Measurements from ENCODE around the gene TRAF2. TPM values are rescaled to one million over a fixed set of nuclear protein-coding genes. Genes with fewer than 3 reads are reported as not detected.
A peak's percentile ranks its signal among the peaks of the same experiment; 100 is the strongest.

TRAF2 gene
- polyA plus RNA-seq, 3 donors from 2014 or later: 7.6 to 32.7 (median 11.0) TPM

GRCh38 chr9:136910901-136911245 lies 24.6 kb downstream of the TRAF2 start:
- DNase-seq: no peak
- H3K27ac Mint-ChIP-seq: peak overlapping the region in 1 of 6 donors; percentile 44
- peaks cover 0 to 2% of the 10 kb centered on the region in 2 donors for H3K4me1 Mint-ChIP-seq
- peaks cover 2 to 19% (median 10%) of the 10 kb centered on the region in 3 donors for H3K36me3 Mint-ChIP-seq
- no peak overlapping the region for H3K4me3 Mint-ChIP-seq
- peaks cover 0 to 2% (median 0%) of the 10 kb centered on the region in 3 donors for H3K27me3 Mint-ChIP-seq (ENCODE audit: low read depth in 3 of 3)
- H3K9me3 Mint-ChIP-seq: no peaks in the 10 kb centered on the region

GRCh38 chr9:136913701-136914438 lies 27.6 kb downstream of the TRAF2 start:
- peaks cover 0 to 5% of the 10 kb centered on the region in 2 donors for H3K4me1 Mint-ChIP-seq
- H3K4me3 Mint-ChIP-seq: no peak overlapping the region
- H3K36me3 Mint-ChIP-seq: peaks cover 7 to 32% (median 17%) of the 10 kb centered on the region in 3 donors
- no peaks in the 10 kb centered on the region for H3K9me3 Mint-ChIP-seq
- H3K27ac Mint-ChIP-seq: no peak overlapping the region
- no peak for DNase-seq
- peaks cover 0 to 2% (median 0%) of the 10 kb centered on the region in 3 donors for H3K27me3 Mint-ChIP-seq (ENCODE audit: low read depth in 3 of 3)

GRCh38 chr9:136915632-136916329 lies 29.5 kb downstream of the TRAF2 start:
- Mint-ChIP-seq H3K27me3 (ENCODE audit: low read depth in 3 of 3) (no peaks in the 10 kb centered on the region), H3K36me3 (peaks cover 7 to 26% (median 13%) of the 10 kb centered on the region in 3 donors), H3K4me1 (peaks cover 0 to 3% of the 10 kb centered on the region in 2 donors), H3K27ac (peak overlapping the region in 2 of 6 donors; percentile 37 to 56), H3K4me3 (no peak overlapping the region), H3K9me3 (no peaks in the 10 kb centered on the region)
- no peak for DNase-seq

GRCh38 chr9:136916330-136917184 lies 30.2 kb downstream of the TRAF2 start:
- peaks cover 7 to 25% (median 13%) of the 10 kb centered on the region in 3 donors for H3K36me3 Mint-ChIP-seq
- H3K27ac Mint-ChIP-seq: no peak overlapping the region
- peaks cover 0 to 3% of the 10 kb centered on the region in 2 donors for H3K4me1 Mint-ChIP-seq
- H3K27me3 Mint-ChIP-seq (ENCODE audit: low read depth in 3 of 3): no peaks in the 10 kb centered on the region
- DNase-seq: no peak
- no peaks in the 10 kb centered on the region for H3K9me3 Mint-ChIP-seq
- no peak overlapping the region for H3K4me3 Mint-ChIP-seq

- Mint-ChIP-seq H3K36me3 (peaks cover 7 to 27% (median 13%) of the 10 kb centered on the region in 3 donors), H3K9me3 (no peaks in the 10 kb centered on the region), H3K27me3 (ENCODE audit: low read depth in 3 of 3) (no peaks in the 10 kb centered on the region), H3K4me3 (no peak overlapping the region), H3K4me1 (peaks cover 0 to 3% of the 10 kb centered on the region in 2 donors), H3K27ac (peak overlapping the region in 1 of 6 donors; percentile 61)
- no peak for DNase-seq
Observed at GRCh38 chr9:136917902-136918301, 31.6 kb downstream of the TRAF2 start.

- H3K27me3 Mint-ChIP-seq (ENCODE audit: low read depth in 3 of 3): no peaks in the 10 kb centered on the region
- no peak overlapping the region for H3K4me3 Mint-ChIP-seq
- H3K27ac Mint-ChIP-seq: peak overlapping the region in 1 of 6 donors; percentile 3
- H3K36me3 Mint-ChIP-seq: peaks cover 7 to 29% (median 9%) of the 10 kb centered on the region in 3 donors
- H3K4me1 Mint-ChIP-seq: peaks cover 0 to 3% of the 10 kb centered on the region in 2 donors
- no peak for DNase-seq
- H3K9me3 Mint-ChIP-seq: no peaks in the 10 kb centered on the region
Observed at GRCh38 chr9:136920069-136920468, 33.8 kb downstream of the TRAF2 start.

- no peaks in the 10 kb centered on the region for H3K27me3 Mint-ChIP-seq (ENCODE audit: low read depth in 3 of 3)
- H3K9me3 Mint-ChIP-seq: no peaks in the 10 kb centered on the region
- H3K36me3 Mint-ChIP-seq: peaks cover 5 to 26% (median 8%) of the 10 kb centered on the region in 3 donors
- no peak overlapping the region for H3K27ac Mint-ChIP-seq
- DNase-seq: no peak
- no peak overlapping the region for H3K4me3 Mint-ChIP-seq
- peaks cover 0 to 3% of the 10 kb centered on the region in 2 donors for H3K4me1 Mint-ChIP-seq
Observed at GRCh38 chr9:136920734-136921231, 34.5 kb downstream of the TRAF2 start.

- Mint-ChIP-seq H3K36me3 (peaks cover 3 to 23% (median 5%) of the 10 kb centered on the region in 3 donors), H3K27me3 (ENCODE audit: low read depth in 3 of 3) (no peaks in the 10 kb centered on the region), H3K4me1 (no peaks in the 10 kb centered on the region), H3K9me3 (no peaks in the 10 kb centered on the region), H3K27ac (no peak overlapping the region), H3K4me3 (no peak overlapping the region)
- DNase-seq: no peak
Observed at GRCh38 chr9:136921307-136921706, 35.0 kb downstream of the TRAF2 start.

- Mint-ChIP-seq H3K4me1 (no peaks in the 10 kb centered on the region), H3K9me3 (no peaks in the 10 kb centered on the region), H3K27ac (no peak overlapping the region)
Observed at GRCh38 chr9:136921718-136922117, 35.4 kb downstream of the TRAF2 start.

GRCh38 chr9:136922540-136922939 lies 36.2 kb downstream of the TRAF2 start:
- no peaks in the 10 kb centered on the region for H3K4me1 Mint-ChIP-seq
- H3K27ac Mint-ChIP-seq: no peak overlapping the region
- no peaks in the 10 kb centered on the region for H3K9me3 Mint-ChIP-seq
- H3K36me3 Mint-ChIP-seq: peaks cover 0 to 18% (median 9%) of the 10 kb centered on the region in 3 donors
- H3K27me3 Mint-ChIP-seq (ENCODE audit: low read depth in 3 of 3): no peaks in the 10 kb centered on the region
- H3K4me3 Mint-ChIP-seq: no peak overlapping the region
- DNase-seq: no peak

More at GRCh38 chr9:136921718-136922117, 35.4 kb downstream of the TRAF2 start:
- H3K36me3 Mint-ChIP-seq: peaks cover 3 to 22% (median 5%) of the 10 kb centered on the region in 3 donors
- no peaks in the 10 kb centered on the region for H3K27me3 Mint-ChIP-seq (ENCODE audit: low read depth in 3 of 3)
- DNase-seq: no peak
- H3K4me3 Mint-ChIP-seq: no peak overlapping the region

- peaks cover 3 to 19% (median 4%) of the 10 kb centered on the region in 3 donors for H3K36me3 Mint-ChIP-seq
- H3K4me1 Mint-ChIP-seq: no peaks in the 10 kb centered on the region
- H3K4me3 Mint-ChIP-seq: no peak overlapping the region
- no peak overlapping the region for H3K27ac Mint-ChIP-seq
- H3K9me3 Mint-ChIP-seq: no peaks in the 10 kb centered on the region
- H3K27me3 Mint-ChIP-seq (ENCODE audit: low read depth in 3 of 3): peaks cover 0 to 1% (median 0%) of the 10 kb centered on the region in 3 donors
- no peak for DNase-seq
Observed at GRCh38 chr9:136923881-136924280, 37.6 kb downstream of the TRAF2 start.

- Mint-ChIP-seq H3K9me3 (no peaks in the 10 kb centered on the region), H3K36me3 (peaks cover 3 to 19% (median 4%) of the 10 kb centered on the region in 3 donors), H3K4me1 (no peaks in the 10 kb centered on the region), H3K27ac (no peak overlapping the region), H3K4me3 (no peak overlapping the region), H3K27me3 (ENCODE audit: low read depth in 3 of 3) (peaks cover 0 to 3% (median 0%) of the 10 kb centered on the region in 3 donors)
- DNase-seq: no peak
Observed at GRCh38 chr9:136925414-136926153, 39.3 kb downstream of the TRAF2 start.

All from immature natural killer cell (primary cell).